Subcutaneous abdominal adipose tissue (tissue), 5 donors: ENCODE results near the gene COL5A3.
"Not testable (repeated sequence)": the region's sequence is repeated elsewhere in the genome, so short reads cannot be mapped to it uniquely, and the experiment has no call there.

Experiments
- H3K27ac ChIP-seq: one replicate; pipeline ENCODE4 v1.7.0; 2013; ENCODE audit warnings: low read depth, mild to moderate bottlenecking, inconsistent platforms, low read length, moderate library complexity
- H3K27me3 ChIP-seq, 5 donors: one replicate each; pipeline ENCODE4 v1.7.0; 2013; ENCODE audit warnings: low read length in 5 of 5, inconsistent platforms in 1 of 5; ENCODE audit not compliant: control insufficient read depth in 5 of 5, insufficient read depth in 4 of 5
- H3K36me3 ChIP-seq, 5 donors: one replicate each; pipeline ENCODE4 v1.7.0; 2013; ENCODE audit warnings: low read length in 5 of 5; ENCODE audit not compliant: control insufficient read depth in 5 of 5, insufficient read depth in 5 of 5
- H3K4me1 ChIP-seq, 5 donors: one replicate each; pipeline ENCODE4 v1.7.0; 2013; ENCODE audit warnings: low read length in 5 of 5, mild to moderate bottlenecking in 3 of 5, moderate library complexity in 1 of 5; ENCODE audit not compliant: control insufficient read depth in 5 of 5, insufficient read depth in 5 of 5
- H3K4me3 ChIP-seq, 5 donors: one replicate each; pipeline ENCODE4 v1.7.0; 2013; ENCODE audit warnings: low read length in 5 of 5, low read depth in 1 of 5
- H3K9ac ChIP-seq, 5 donors: one replicate each; pipeline ENCODE4 v1.7.0; 2013; ENCODE audit warnings: low read length in 5 of 5, mild to moderate bottlenecking in 4 of 5, moderate library complexity in 3 of 5
- H3K9me3 ChIP-seq, 5 donors: one replicate each; pipeline ENCODE4 v1.7.0; 2013; ENCODE audit warnings: low read length in 5 of 5; ENCODE audit not compliant: control insufficient read depth in 5 of 5
- donor health status: healthy.
- donor health status: healthy.
- donor health status: healthy.
- donor health status: healthy.
- donor health status: healthy.

The COL5A3 gene

DNA sequence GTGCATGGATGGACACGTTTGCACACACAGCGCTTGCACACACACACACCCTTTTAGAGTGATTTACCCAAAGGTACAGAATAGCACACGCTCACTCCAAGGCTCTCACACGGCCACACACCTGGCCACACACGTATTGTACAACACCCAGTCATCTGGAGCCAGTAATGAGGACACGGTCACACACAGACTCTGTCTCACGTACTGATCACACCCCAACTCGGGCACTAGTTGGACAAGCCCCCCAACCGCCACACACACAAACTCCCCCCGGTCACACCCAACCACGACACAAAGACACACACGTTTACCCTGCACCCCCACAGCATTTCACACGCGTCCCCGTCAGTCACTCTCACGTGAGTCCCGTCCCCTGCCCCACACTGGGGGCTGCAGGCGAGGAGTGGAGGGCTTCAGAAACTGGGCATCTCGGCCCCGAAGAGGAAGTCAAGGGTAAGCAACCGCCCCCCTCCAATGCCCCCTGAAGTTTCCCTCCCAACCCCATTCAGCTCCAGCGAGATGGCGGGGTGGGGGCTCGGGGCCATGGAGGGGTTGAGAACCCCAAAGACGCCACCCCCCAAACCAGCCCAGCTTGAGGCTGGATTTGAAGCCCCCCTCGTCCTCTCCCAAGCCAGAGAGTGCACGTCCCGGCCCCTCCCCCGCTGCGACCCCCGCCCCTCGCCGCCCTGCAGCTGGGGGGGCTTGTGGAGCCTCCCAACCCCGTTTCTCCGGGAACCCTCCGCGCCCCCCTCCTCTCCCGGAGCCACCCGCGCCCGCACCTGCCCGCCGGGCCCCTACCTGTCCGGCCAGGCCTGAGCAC lies 74.6 kb downstream of the COL5A3 start:
- Histone ChIP-seq H3K27ac (peak overlapping the region; percentile 38), H3K9me3 (no peaks in the 10 kb centered on the region), H3K4me3 (peak overlapping the region; percentile 49 to 90 (median 59)), H3K9ac (peak overlapping the region in 2 of 5 donors; percentile 33 to 57), H3K36me3 (no peaks in the 10 kb centered on the region), H3K27me3 (peaks cover 0 to 21% (median 5%) of the 10 kb centered on the region in 5 donors), H3K4me1 (peaks cover 6 to 39% (median 29%) of the 10 kb centered on the region in 5 donors)

DNA sequence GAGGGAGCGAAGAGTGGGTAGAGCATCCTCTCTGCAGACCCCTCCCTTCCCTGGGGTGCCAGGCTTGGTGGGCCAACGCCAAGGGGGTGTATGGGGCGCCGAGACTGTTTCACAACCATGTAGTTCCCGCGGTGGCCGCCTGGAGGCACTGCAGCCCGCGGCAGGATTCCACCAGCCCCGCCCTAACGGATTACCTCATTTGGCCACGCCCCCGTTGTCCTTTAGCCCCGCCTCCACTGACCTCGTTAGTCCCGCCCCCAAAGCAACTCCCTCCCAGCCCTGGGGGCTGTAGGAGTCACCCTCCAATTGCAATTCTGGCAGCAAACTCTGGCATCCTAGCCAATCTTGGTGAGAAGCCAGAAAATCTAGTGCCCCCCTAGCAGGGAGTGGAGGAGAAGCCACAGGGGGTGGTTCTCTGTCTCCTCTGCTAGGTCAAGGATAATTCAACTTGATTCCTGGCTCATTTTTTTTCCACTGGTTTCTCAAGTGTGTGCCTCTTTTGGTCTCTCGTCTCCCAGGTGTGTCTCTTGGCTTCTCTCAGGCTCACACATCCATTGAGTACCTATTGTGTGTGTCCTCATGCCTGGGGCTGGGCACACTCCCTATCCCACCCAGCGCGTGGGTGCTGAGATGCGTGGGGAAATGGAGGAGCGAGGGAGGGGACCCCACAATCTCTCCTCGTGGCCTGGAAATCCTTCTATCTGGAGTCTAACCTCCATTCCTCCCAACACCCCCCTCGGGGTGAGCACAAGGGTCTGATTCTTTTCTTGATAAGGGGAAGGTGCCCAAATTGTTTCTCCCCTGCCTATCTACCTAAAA lies 76.0 kb downstream of the COL5A3 start:
- Histone ChIP-seq H3K27me3 (peaks cover 0 to 21% (median 5%) of the 10 kb centered on the region in 5 donors), H3K27ac (peak overlapping the region; percentile 60), H3K4me3 (peak overlapping the region in 4 of 5 donors; percentile 9 to 90 (median 38)), H3K36me3 (no peaks in the 10 kb centered on the region), H3K4me1 (peaks cover 6 to 41% (median 29%) of the 10 kb centered on the region in 5 donors), H3K9ac (peak overlapping the region in 1 of 5 donors; percentile 57), H3K9me3 (no peaks in the 10 kb centered on the region)

DNA sequence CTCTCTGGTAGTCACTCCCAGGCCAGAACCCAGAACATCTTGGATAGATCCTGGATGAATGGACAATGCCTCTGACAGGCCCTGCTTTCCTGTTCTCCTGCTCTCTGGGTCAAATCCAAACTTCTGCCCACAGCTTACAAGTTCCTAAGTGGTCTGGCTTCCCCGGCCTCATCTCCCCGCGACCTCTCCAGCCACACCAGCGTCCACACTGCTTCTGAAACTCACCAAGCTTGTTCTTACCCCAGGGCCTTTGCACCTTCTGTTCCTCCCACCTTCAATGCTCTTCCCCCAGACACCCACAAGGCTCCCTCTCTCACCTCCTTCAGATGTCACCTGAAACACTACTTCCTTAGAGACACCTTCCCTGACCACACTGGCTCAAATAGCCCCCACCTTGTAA lies 77.5 kb downstream of the COL5A3 start:
- H3K27ac ChIP-seq, result no peak overlapping the region
- H3K4me1 ChIP-seq, result peaks cover 6 to 42% (median 29%) of the 10 kb centered on the region in 5 donors
- peak overlapping the region in 1 of 5 donors; percentile 1 for H3K9ac ChIP-seq
- H3K27me3 ChIP-seq, result peaks cover 0 to 21% (median 5%) of the 10 kb centered on the region in 5 donors
- H3K9me3 ChIP-seq, result no peaks in the 10 kb centered on the region
- H3K4me3 ChIP-seq, result no peak overlapping the region
- H3K36me3 ChIP-seq, result no peaks in the 10 kb centered on the region

DNA sequence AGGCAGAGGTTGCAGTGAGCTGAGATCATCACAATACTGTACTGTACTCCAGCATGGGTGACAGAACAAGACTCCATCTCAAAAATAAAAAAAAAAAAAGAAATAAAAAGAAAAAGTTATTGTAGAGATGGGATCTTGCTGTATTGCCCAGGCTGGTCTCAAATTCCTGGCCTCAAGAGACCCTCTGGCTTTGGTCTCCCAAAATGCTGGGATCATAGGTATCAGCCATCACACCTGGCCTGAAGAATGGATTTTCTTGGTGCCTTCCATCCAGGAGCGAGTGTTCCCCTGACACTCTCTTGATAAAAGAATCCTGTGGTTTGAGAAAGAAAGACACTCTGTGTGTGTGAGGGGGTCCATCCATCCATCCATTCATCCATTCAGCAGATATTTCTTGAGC lies 78.7 kb downstream of the COL5A3 start:
- no peaks in the 10 kb centered on the region for H3K9me3 ChIP-seq
- H3K4me1 ChIP-seq, result peaks cover 6 to 44% (median 26%) of the 10 kb centered on the region in 5 donors
- peaks cover 0 to 17% (median 5%) of the 10 kb centered on the region in 5 donors for H3K27me3 ChIP-seq
- no peak overlapping the region for H3K27ac ChIP-seq
- H3K4me3 ChIP-seq, result no peak overlapping the region
- H3K36me3 ChIP-seq, result no peaks in the 10 kb centered on the region
- no peak overlapping the region for H3K9ac ChIP-seq

DNA sequence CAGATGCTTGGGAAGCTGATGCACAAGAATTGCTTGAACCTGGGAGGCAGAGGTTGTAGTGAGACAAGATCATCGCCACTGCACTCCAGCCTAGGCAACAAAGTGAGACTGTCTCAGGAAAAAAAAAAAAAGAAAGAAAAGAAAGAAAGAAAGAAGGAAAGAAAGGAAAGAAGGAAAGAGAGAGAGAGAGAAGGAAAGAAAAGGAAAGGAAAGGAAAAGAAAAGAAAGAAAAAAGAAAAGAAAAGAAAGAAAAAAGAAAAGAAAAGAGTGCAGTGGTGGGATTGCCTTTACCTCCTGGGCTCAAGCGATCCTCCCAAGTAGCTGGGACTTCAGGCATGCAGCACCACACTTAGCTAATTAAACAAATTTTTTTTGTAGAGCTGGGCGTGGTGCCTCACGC lies 86.9 kb downstream of the COL5A3 start:
- Histone ChIP-seq H3K4me1 (peaks cover 0 to 6% (median 0%) of the 10 kb centered on the region in 5 donors), H3K9ac (no peak overlapping the region), H3K36me3 (peaks cover 0 to 3% (median 0%) of the 10 kb centered on the region in 5 donors), H3K27ac (no peak overlapping the region), H3K4me3 (no peak overlapping the region), H3K9me3 (no peaks in the 10 kb centered on the region), H3K27me3 (no peaks in the 10 kb centered on the region)

DNA sequence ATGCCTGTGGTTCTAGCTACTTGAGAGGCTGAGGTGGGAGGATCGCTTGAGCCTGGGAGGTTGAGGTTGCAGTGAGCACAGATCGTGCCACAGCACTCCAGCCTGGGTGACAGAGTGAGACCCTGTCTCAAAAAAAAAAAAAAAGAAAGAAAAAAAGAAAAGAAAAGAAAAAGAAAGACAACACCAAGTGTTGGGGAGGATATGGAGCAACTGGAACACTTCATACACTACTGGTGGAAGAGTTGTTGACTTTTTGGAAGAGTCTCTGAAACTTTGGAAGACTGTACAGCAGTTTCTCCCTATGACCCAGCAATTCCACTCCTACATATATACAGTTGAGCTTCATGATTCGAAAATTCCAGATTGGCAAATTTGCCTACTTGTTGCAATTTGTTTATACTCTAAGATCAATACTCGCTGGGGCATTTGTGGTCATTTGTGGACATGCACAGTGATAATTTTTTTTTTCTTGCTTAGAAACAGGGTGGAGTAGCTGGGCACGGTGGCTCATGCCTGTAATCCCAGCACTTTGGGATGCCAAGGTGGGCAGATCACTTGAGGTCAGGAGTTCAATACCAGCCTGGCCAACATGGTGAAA lies 87.4 kb downstream of the COL5A3 start:
- H3K4me1 ChIP-seq, H3K27me3 ChIP-seq, H3K9ac ChIP-seq, H3K4me3 ChIP-seq, H3K27ac ChIP-seq, H3K36me3 ChIP-seq, H3K9me3 ChIP-seq: not testable (repeated sequence)

DNA sequence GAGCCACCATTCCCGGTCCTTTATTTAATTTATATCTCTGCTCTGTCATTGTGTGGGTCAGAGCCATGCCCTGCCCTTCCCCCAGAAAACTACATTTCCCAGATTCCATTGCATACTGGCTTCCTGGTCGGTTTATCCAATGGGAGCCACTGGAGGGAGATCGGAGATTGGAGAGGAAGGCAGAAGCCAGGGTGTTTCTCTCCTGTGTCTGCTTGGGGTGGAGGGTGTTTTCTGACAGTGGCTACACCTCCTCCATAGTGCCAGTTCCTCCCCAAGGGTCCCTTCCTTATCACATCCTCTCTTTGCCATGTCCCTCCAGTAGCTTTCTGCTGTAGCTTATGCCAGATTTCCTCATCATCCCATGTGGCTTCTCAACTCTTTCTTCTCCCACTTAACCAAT lies 93.0 kb downstream of the COL5A3 start:
- no peaks in the 10 kb centered on the region for H3K36me3 ChIP-seq
- peaks cover 0 to 31% (median 24%) of the 10 kb centered on the region in 5 donors for H3K4me1 ChIP-seq
- H3K4me3 ChIP-seq, result peak overlapping the region in 4 of 5 donors; percentile 22 to 37 (median 34)
- no peak overlapping the region for H3K27ac ChIP-seq
- H3K9ac ChIP-seq, result no peak overlapping the region
- no peaks in the 10 kb centered on the region for H3K9me3 ChIP-seq
- H3K27me3 ChIP-seq, result no peaks in the 10 kb centered on the region

DNA sequence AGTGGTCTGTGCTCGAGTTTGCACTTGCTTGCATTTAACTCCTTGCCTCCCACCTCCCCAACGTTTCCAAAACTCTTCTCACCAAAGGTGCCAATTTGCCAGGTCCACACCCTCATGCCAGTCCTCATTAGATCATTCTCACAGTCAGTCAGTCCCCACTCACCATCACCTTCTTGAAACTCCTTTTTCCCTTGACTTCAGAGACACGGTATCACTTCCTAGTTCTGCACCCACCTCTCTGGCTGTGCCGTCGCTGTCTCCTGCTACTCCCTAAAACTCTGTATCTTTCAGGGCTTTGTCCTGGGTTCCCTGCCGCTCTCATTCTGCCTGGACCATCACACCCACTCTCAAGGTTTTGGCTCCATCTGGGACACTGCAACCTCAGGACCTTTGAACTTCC lies 93.6 kb downstream of the COL5A3 start:
- Histone ChIP-seq H3K27ac (no peak overlapping the region), H3K27me3 (no peaks in the 10 kb centered on the region), H3K9ac (no peak overlapping the region), H3K4me1 (peaks cover 0 to 34% (median 24%) of the 10 kb centered on the region in 5 donors), H3K9me3 (no peaks in the 10 kb centered on the region), H3K36me3 (no peaks in the 10 kb centered on the region), H3K4me3 (no peak overlapping the region)

DNA sequence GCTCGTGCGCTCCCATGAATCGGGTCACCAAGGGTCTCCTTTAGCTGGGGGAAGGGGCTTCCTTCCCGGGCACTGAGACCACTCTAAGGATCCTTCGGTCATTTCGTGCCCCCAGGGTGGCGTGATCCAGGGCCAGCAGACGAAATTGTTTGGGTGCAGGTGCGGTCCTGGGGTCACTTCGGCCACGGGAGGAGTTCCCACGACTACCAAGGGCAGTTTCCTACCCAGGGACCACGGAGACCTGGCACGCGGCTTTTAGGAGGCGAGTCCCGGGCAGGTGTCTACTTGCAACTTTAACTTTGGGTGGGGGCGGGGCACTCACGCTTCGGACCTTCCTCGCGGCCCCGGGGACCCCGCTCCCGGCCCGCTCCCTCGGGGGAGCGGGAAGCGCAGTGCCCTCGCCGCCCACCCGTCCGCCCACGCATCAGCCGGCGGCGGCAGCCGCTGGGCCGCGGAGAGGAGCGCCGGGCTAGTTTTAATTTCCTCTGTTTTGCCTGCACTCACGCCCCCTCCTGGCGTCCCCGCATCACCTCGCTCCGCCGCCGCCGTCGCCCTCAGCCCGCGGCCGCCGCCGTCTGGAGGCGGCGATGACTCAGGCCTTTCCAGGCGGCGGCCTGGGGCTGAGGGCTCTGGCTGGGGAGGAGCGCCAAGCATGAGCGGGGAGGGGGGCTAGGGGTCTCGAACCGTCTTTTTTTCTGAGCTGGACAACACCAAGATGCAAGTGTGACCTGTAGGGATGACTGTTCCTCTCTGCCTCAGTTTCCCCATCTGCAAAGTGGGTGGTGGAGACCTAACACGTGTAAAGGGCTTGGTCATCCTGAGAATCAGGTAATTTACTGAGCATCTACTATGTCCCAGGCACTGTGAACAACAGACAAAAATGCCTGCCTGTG lies 95.7 kb downstream of the COL5A3 start:
- H3K27me3 ChIP-seq, result no peaks in the 10 kb centered on the region
- H3K9ac ChIP-seq, result peak overlapping the region in 4 of 5 donors; percentile 76 to 88 (median 84)
- peaks cover 0 to 34% (median 24%) of the 10 kb centered on the region in 5 donors for H3K4me1 ChIP-seq
- peak overlapping the region; percentile 6 for H3K27ac ChIP-seq
- H3K4me3 ChIP-seq, result peak overlapping the region; percentile 64 to 78 (median 73)
- no peaks in the 10 kb centered on the region for H3K36me3 ChIP-seq
- H3K9me3 ChIP-seq, result no peaks in the 10 kb centered on the region
